Ovary (tissue), 3 donors: ENCODE results near the gene NRXN3.

Experiments used
- EP300 ChIP-seq: sonication (generic); formaldehyde crosslinking; IDR thresholded peaks from one replicate; pipeline ENCODE4 v1.6.1; 2017; ENCODE audit warnings: antibody characterized with exemption
- POLR2A ChIP-seq: fragments of 450-650 bp; IDR thresholded peaks from one replicate; pipeline ENCODE4 v1.6.1; 2017; ENCODE audit warnings: antibody characterized with exemption, mild to moderate bottlenecking, moderate library complexity
- TF ChIP-seq, protein P1 (sequence below), 3 donors: fragments of 450-650 bp in 2 of 3; fragments of 200-600 bp in 1 of 3; IDR thresholded peaks; one replicate each; pipeline versions ENCODE4 v1.5.1 to v1.8.0; 2016 to 2022; ENCODE audit warnings: antibody characterized with exemption in 3 of 3, mild to moderate bottlenecking in 1 of 3
- donor health status: DM: no; HTN: no; CAD: no.

DNA sequence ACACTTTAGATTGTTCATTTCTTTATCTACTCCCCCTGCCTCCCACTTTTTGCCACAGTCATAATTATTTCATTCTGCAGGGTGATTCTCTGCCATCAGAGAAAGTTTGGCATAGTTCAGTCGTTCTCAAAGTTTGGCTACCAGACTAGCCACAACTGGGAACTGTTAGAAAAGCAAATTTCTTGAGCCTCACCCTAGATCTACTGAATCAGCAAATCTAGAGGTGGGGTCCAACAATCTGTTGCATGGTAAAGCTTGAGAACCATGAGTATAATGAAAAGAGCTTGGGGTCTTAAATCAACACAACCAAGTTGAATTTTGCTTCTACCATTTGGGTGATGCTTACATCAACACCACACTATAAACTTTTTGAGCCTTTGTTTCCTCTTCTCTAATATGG lies 172.7 kb downstream of the NRXN3 start:
- TF ChIP-seq, protein P1, sequence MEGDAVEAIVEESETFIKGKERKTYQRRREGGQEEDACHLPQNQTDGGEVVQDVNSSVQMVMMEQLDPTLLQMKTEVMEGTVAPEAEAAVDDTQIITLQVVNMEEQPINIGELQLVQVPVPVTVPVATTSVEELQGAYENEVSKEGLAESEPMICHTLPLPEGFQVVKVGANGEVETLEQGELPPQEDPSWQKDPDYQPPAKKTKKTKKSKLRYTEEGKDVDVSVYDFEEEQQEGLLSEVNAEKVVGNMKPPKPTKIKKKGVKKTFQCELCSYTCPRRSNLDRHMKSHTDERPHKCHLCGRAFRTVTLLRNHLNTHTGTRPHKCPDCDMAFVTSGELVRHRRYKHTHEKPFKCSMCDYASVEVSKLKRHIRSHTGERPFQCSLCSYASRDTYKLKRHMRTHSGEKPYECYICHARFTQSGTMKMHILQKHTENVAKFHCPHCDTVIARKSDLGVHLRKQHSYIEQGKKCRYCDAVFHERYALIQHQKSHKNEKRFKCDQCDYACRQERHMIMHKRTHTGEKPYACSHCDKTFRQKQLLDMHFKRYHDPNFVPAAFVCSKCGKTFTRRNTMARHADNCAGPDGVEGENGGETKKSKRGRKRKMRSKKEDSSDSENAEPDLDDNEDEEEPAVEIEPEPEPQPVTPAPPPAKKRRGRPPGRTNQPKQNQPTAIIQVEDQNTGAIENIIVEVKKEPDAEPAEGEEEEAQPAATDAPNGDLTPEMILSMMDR (IDR thresholded peaks at IDR 0.05) = no peak
- TF ChIP-seq EP300 = no peak
- TF ChIP-seq POLR2A = no peak
